PC-3 (cell line): ENCODE measurements around the gene PPFIA1. TPM values are rescaled to one million over a fixed set of nuclear protein-coding genes. Genes with fewer than 3 reads are reported as not detected.

Experiments
- ATAC-seq: fragments of 200-7000 bp; cut with Tn5 transposase; 2 replicates; pipeline ENCODE4 v1.9.1; 2020; ENCODE audit warnings: mild to moderate bottlenecking, moderate library complexity
- BruUV-seq: library from RNA; stranded (reverse); fragments of 400-500 nt; replicated peaks from 2 replicates; lab custom pipeline; 2021; lab: Mats Ljungman, UMichigan
- CTCF ChIA-PET: fragments of 300-600 bp; sonication (Branson Sonifier 250); formaldehyde crosslinking; loops from one replicate; lab custom pipeline; 2022; ENCODE audit warnings: antibody characterized with exemption; lab: Charles Lee
- POLR2A ChIA-PET: fragments of 300-600 bp; sonication (Branson Sonifier 250); formaldehyde crosslinking; loops from one replicate; lab custom pipeline; 2022; ENCODE audit warnings: antibody characterized with exemption; ENCODE audit not compliant: unreplicated experiment; lab: Charles Lee
- DNase-seq: peaks from one replicate; pipeline ENCODE4 v3.0.0-alpha.2; 2015
- H2AFZ ChIP-seq: fragments of 300-600 bp; sonication (generic); 2 replicates; pipeline ENCODE4 v1.6.0; 2016; ENCODE audit warnings: antibody characterized with exemption, low read length
- H3F3A ChIP-seq: fragments of 300-600 bp; sonication (generic); one replicate; pipeline ENCODE4 v1.6.0; 2017; ENCODE audit warnings: antibody characterized with exemption, low read length, control low read depth, mild to moderate bottlenecking; ENCODE audit not compliant: unreplicated experiment
- H3K27ac ChIP-seq: fragments of 300-600 bp; sonication (generic); 2 replicates; pipeline ENCODE4 v1.5.1; 2016; ENCODE audit warnings: mild to moderate bottlenecking, low read length
- H3K27me3 ChIP-seq: fragments of 300-600 bp; sonication (generic); 2 replicates; pipeline ENCODE4 v1.6.1; 2016; ENCODE audit warnings: low read length, mixed read lengths
- H3K36me3 ChIP-seq: fragments of 300-600 bp; sonication (generic); 2 replicates; pipeline ENCODE4 v1.6.1; 2016; ENCODE audit warnings: low read depth, mixed run types, low read length, mixed read lengths
- H3K4me1 ChIP-seq: fragments of 300-600 bp; sonication (generic); 2 replicates; pipeline ENCODE4 v1.5.1; 2016; ENCODE audit warnings: low read length; ENCODE audit not compliant: insufficient read depth
- H3K4me2 ChIP-seq: fragments of 300-600 bp; sonication (generic); 2 replicates; pipeline ENCODE4 v1.6.0; 2016; ENCODE audit warnings: low read length
- H3K4me3 ChIP-seq: fragments of 300-600 bp; sonication (generic); 2 replicates; pipeline ENCODE4 v1.5.1; 2016; ENCODE audit warnings: mild to moderate bottlenecking, low read length, mixed read lengths
- H3K79me2 ChIP-seq: fragments of 300-600 bp; sonication (generic); 2 replicates; pipeline ENCODE4 v1.6.1; 2017; ENCODE audit warnings: low read length, mixed read lengths
- H3K9ac ChIP-seq: fragments of 300-600 bp; sonication (generic); 2 replicates; pipeline ENCODE4 v1.6.0; 2016; ENCODE audit warnings: mild to moderate bottlenecking, low read length
- H3K9me2 ChIP-seq: fragments of 300-600 bp; sonication (generic); replicated peaks from 2 replicates; pipeline ENCODE4 v1.6.1; 2016; ENCODE audit warnings: mixed run types, low read length, mixed read lengths
- H3K9me3 ChIP-seq: fragments of 300-600 bp; sonication (generic); 2 replicates; pipeline ENCODE4 v1.6.1; 2016; ENCODE audit warnings: low read length, mixed read lengths
- H4K20me1 ChIP-seq: fragments of 300-600 bp; sonication (generic); 2 replicates; pipeline ENCODE4 v1.6.1; 2016; ENCODE audit warnings: low read length, mixed read lengths
- CTCF ChIP-seq: fragments of 300-600 bp; sonication (generic); conservative IDR thresholded peaks from 2 replicates; pipeline ENCODE4 v1.5.1; 2017; ENCODE audit warnings: antibody characterized with exemption, low read depth, mild to moderate bottlenecking, low read length
- EZH2 ChIP-seq: fragments of 300-600 bp; sonication (generic); IDR thresholded peaks from one replicate; pipeline ENCODE4 v1.6.1; 2017; ENCODE audit warnings: antibody characterized with exemption, mild to moderate bottlenecking, low read length; ENCODE audit not compliant: unreplicated experiment
- EZH2phosphoT487 ChIP-seq: fragments of 300-600 bp; sonication (generic); IDR thresholded peaks from 2 replicates; pipeline ENCODE4 v1.6.1; 2018; ENCODE audit warnings: mild to moderate bottlenecking, antibody characterized with exemption, low read length, borderline replicate concordance
- intact Hi-C: fragments of 100-400 bp; cut with micrococcal nuclease; formaldehyde crosslinking; loops from 2 replicates; pipeline ENCODE4 v1.9.0; 2023
- total RNA-seq: library from RNA; depleted of rRNA; stranded (reverse); fragments of >200 nt; gene quantifications from 2 replicates; pipeline ENCODE4 v1.2.3, GENCODE V29; 2014

The PPFIA1 gene
- total RNA-seq, 1 experiment from 2014 or later = 57.5 TPM

- H3K27ac ChIP-seq = no peak overlapping the region
- H3K4me3 ChIP-seq = peak overlapping the region; percentile 80
- peaks cover 16% of the 10 kb centered on the region; the same call in 1 of the 2 replicates for H4K20me1 ChIP-seq
- no peak for DNase-seq
- H3K27me3 ChIP-seq = no peaks in the 10 kb centered on the region
- H3K9me3 ChIP-seq = no peaks in the 10 kb centered on the region
- BruUV-seq = TSS peak; percentile 41
- ChIA-PET CTCF (interaction anchor here (0.5 kb wide), 1 partner anchor 422 kb away, joined by 3 read pairs; no protein-coding TSS in a partner anchor), POLR2A (interaction anchor here (0.9 kb wide), 1 partner anchor 152 kb away, joined by 5 read pairs; no protein-coding TSS in a partner anchor)
- H2AFZ ChIP-seq = no peak overlapping the region
- no peak for TF ChIP-seq EZH2
- no peak for TF ChIP-seq EZH2phosphoT487
- no peak for TF ChIP-seq CTCF
- ATAC-seq = no peak
- peak overlapping the region; percentile 84 for H3K4me2 ChIP-seq
- peaks cover 23% of the 10 kb centered on the region for H3K4me1 ChIP-seq
- intact Hi-C loops = no loop called here
- H3K9ac ChIP-seq = no peak overlapping the region
- no peaks in the 10 kb centered on the region for H3F3A ChIP-seq
- H3K36me3 ChIP-seq = peaks cover 41% of the 10 kb centered on the region
- H3K9me2 ChIP-seq = no peaks in the 10 kb centered on the region
- H3K79me2 ChIP-seq = peaks cover 67% of the 10 kb centered on the region
Observed at GRCh38 chr11:70272009-70272408, 1.5 kb downstream of the PPFIA1 start.

GRCh38 chr11:70278994-70279393 lies 8.5 kb downstream of the PPFIA1 start:
- ATAC-seq = no peak
- Histone ChIP-seq H3K27ac (no peak overlapping the region), H3K36me3 (peaks cover 62% of the 10 kb centered on the region), H3K9me3 (no peaks in the 10 kb centered on the region), H3K79me2 (peaks cover 84% of the 10 kb centered on the region), H2AFZ (no peak overlapping the region), H3K27me3 (no peaks in the 10 kb centered on the region), H3K4me2 (no peak overlapping the region), H3K9me2 (no peaks in the 10 kb centered on the region), H3K9ac (no peak overlapping the region), H3K4me1 (no peaks in the 10 kb centered on the region), H3F3A (no peaks in the 10 kb centered on the region), H4K20me1 (peaks cover 15% of the 10 kb centered on the region; the same call in 1 of the 2 replicates), H3K4me3 (no peak overlapping the region)
- DNase-seq = no peak
- intact Hi-C loops = no loop called here
- ChIA-PET POLR2A (no interaction called here), CTCF (no interaction called here)
- BruUV-seq = no TSS peak
- TF ChIP-seq EZH2 (no peak), CTCF (no peak), EZH2phosphoT487 (no peak)

GRCh38 chr11:70281156-70281609 lies 10.7 kb downstream of the PPFIA1 start:
- Histone ChIP-seq H3K9ac (no peak overlapping the region), H3K4me3 (no peak overlapping the region), H3K9me3 (no peaks in the 10 kb centered on the region), H3K79me2 (peaks cover 69% of the 10 kb centered on the region), H3K9me2 (no peaks in the 10 kb centered on the region), H3K36me3 (peaks cover 55% of the 10 kb centered on the region), H3K4me2 (no peak overlapping the region), H2AFZ (no peak overlapping the region), H3K4me1 (no peaks in the 10 kb centered on the region), H3K27me3 (no peaks in the 10 kb centered on the region), H4K20me1 (peaks cover 11% of the 10 kb centered on the region; the same call in 1 of the 2 replicates), H3K27ac (no peak overlapping the region), H3F3A (no peaks in the 10 kb centered on the region)
- POLR2A ChIA-PET = no interaction called here
- CTCF ChIA-PET = no interaction called here
- DNase-seq (no peak), ATAC-seq (no peak)
- TF ChIP-seq EZH2 (no peak), CTCF (no peak), EZH2phosphoT487 (no peak)
- BruUV-seq = no TSS peak
- intact Hi-C loops = no loop called here
